Loucy (cell line): Measurements from ENCODE around the gene SETD2.

Experiments used
- H2AFZ ChIP-seq: fragments of 200-600 bp; sonication (generic); 2 replicates; pipeline ENCODE4 v1.6.0; 2016; ENCODE audit warnings: antibody characterized with exemption, mild to moderate bottlenecking, low read length, moderate library complexity
- H3F3A ChIP-seq: fragments of 200-600 bp; 2 replicates; pipeline ENCODE4 v1.6.0; 2016; ENCODE audit warnings: antibody characterized with exemption, low read depth, mild to moderate bottlenecking
- H3K27me3 ChIP-seq: fragments of 200-600 bp; sonication (generic); 2 replicates; pipeline ENCODE4 v1.6.1; 2014; ENCODE audit warnings: low read length, mild to moderate bottlenecking; ENCODE audit not compliant: insufficient read depth, poor library complexity, severe bottlenecking
- H3K36me3 ChIP-seq: fragments of 200-600 bp; sonication (generic); 2 replicates; pipeline ENCODE4 v1.6.1; 2016; ENCODE audit warnings: low read length; ENCODE audit not compliant: insufficient read depth
- H3K4me1 ChIP-seq: fragments of 200-600 bp; sonication (generic); 2 replicates; pipeline ENCODE4 v1.5.1; 2014; ENCODE audit warnings: low read length, mild to moderate bottlenecking; ENCODE audit not compliant: insufficient read depth, poor library complexity, severe bottlenecking
- H3K4me2 ChIP-seq: fragments of 200-600 bp; sonication (generic); 2 replicates; pipeline ENCODE4 v1.6.0; 2014; ENCODE audit warnings: antibody characterized with exemption, low read length, low read depth, mild to moderate bottlenecking; ENCODE audit not compliant: poor library complexity, severe bottlenecking
- H3K4me3 ChIP-seq: fragments of 200-600 bp; sonication (generic); 2 replicates; pipeline ENCODE4 v1.5.1; 2014; ENCODE audit warnings: low read length, mild to moderate bottlenecking, mixed read lengths; ENCODE audit not compliant: poor library complexity, severe bottlenecking
- H3K79me2 ChIP-seq: fragments of 200-600 bp; sonication (generic); 2 replicates; pipeline ENCODE4 v1.6.1; 2014; ENCODE audit warnings: low read length; ENCODE audit not compliant: insufficient read depth
- H3K9ac ChIP-seq: fragments of 200-600 bp; sonication (generic); 2 replicates; pipeline ENCODE4 v1.6.0; 2014; ENCODE audit warnings: mild to moderate bottlenecking, low read depth, low read length, moderate library complexity; ENCODE audit not compliant: poor library complexity, severe bottlenecking
- H3K9me2 ChIP-seq: fragments of 200-600 bp; sonication (generic); replicated peaks from 2 replicates; pipeline ENCODE4 v1.6.1; 2016; ENCODE audit warnings: low read depth, low read length, mixed read lengths
- H3K9me3 ChIP-seq: fragments of 200-600 bp; sonication (generic); 2 replicates; pipeline ENCODE4 v1.6.1; 2014; ENCODE audit warnings: mild to moderate bottlenecking, antibody characterized with exemption, low read length, low read depth; ENCODE audit not compliant: insufficient read depth
- H4K20me1 ChIP-seq: fragments of 200-600 bp; sonication (generic); 2 replicates; pipeline ENCODE4 v1.6.0; 2014; ENCODE audit warnings: antibody characterized with exemption, low read length, mild to moderate bottlenecking; ENCODE audit not compliant: insufficient read depth, poor library complexity, severe bottlenecking
- CTCF ChIP-seq: fragments of 200-600 bp; sonication (generic); conservative IDR thresholded peaks from 2 replicates; pipeline ENCODE4 v1.5.1; 2014; ENCODE audit warnings: mild to moderate bottlenecking, antibody characterized with exemption, low read length
- EZH2phosphoT487 ChIP-seq: fragments of 200-600 bp; IDR thresholded peaks from 2 replicates; pipeline ENCODE4 v1.6.1; 2018; ENCODE audit warnings: antibody characterized with exemption, mild to moderate bottlenecking, moderate library complexity, borderline replicate concordance

SETD2 gene

GRCh38 chr3:47102081-47102600, 61.8 kb downstream of the SETD2 start:
- no peaks in the 10 kb centered on the region for H3K79me2 ChIP-seq
- no peak overlapping the region for H3K4me2 ChIP-seq
- peaks cover 85% of the 10 kb centered on the region for H3K36me3 ChIP-seq
- TF ChIP-seq CTCF (no peak), EZH2phosphoT487 (no peak)
- H3K9me2 ChIP-seq: no peaks in the 10 kb centered on the region
- no peaks in the 10 kb centered on the region for H3F3A ChIP-seq
- H3K4me1 ChIP-seq: no peaks in the 10 kb centered on the region
- no peak overlapping the region for H3K4me3 ChIP-seq
- H2AFZ ChIP-seq: no peak overlapping the region
- no peaks in the 10 kb centered on the region for H3K9me3 ChIP-seq
- H4K20me1 ChIP-seq: no peaks in the 10 kb centered on the region
- no peaks in the 10 kb centered on the region for H3K27me3 ChIP-seq
- H3K9ac ChIP-seq: no peak overlapping the region

DNA sequence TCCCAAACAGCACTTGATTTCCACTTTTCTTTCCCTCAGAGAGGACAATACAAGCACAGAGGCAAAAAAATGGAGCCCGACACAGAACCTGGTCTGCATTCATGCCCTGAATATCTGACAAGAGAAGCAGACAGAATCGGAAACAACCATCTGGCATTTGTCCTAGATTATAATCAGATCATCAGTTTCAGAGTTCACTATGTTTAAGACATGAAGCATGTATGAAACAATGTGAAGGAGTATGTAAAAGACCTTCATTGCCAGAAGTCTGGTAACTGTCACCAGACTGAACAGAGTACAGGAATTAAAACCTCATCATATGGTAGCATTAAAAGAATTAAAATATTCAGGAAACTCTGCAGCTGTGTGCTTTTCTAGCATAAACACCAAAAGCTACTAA, 65.0 kb downstream of the SETD2 start:
- Histone ChIP-seq H3K27me3 (no peaks in the 10 kb centered on the region), H3K9me3 (no peaks in the 10 kb centered on the region), H3F3A (no peaks in the 10 kb centered on the region), H3K4me2 (no peak overlapping the region), H2AFZ (no peak overlapping the region), H3K4me3 (no peak overlapping the region), H3K36me3 (peaks cover 87% of the 10 kb centered on the region), H3K9me2 (no peaks in the 10 kb centered on the region), H3K4me1 (no peaks in the 10 kb centered on the region), H4K20me1 (no peaks in the 10 kb centered on the region), H3K9ac (no peak overlapping the region), H3K79me2 (no peaks in the 10 kb centered on the region)
- no peak for TF ChIP-seq EZH2phosphoT487
- TF ChIP-seq CTCF: no peak

DNA sequence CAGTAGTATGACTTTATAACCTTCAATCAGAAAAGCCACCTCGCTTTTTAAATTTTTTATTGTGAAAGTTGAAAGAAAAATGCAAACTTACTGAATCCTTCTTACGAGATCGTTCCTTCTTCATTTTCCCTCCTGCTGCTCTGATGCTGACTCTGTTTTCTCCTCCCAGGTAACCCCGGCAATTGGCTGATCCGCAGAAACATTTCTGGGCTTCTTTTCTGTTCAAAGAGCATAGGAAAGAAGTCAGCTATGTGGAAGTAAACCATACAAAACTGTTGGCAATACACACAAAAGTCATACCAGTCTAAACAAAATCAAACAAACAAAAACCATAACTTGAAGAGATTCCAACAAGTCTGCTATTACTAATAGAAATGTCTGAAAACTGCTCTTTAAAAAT, 66.0 kb downstream of the SETD2 start:
- peaks cover 87% of the 10 kb centered on the region for H3K36me3 ChIP-seq
- H3K79me2 ChIP-seq: no peaks in the 10 kb centered on the region
- no peaks in the 10 kb centered on the region for H4K20me1 ChIP-seq
- no peak overlapping the region for H3K4me3 ChIP-seq
- H3F3A ChIP-seq: no peaks in the 10 kb centered on the region
- no peaks in the 10 kb centered on the region for H3K27me3 ChIP-seq
- no peaks in the 10 kb centered on the region for H3K9me2 ChIP-seq
- H3K4me1 ChIP-seq: no peaks in the 10 kb centered on the region
- no peak overlapping the region for H3K9ac ChIP-seq
- no peak overlapping the region for H2AFZ ChIP-seq
- H3K9me3 ChIP-seq: no peaks in the 10 kb centered on the region
- no peak overlapping the region for H3K4me2 ChIP-seq
- TF ChIP-seq CTCF (no peak), EZH2phosphoT487 (no peak)
